Transverse colon (tissue), 4 donors: ENCODE measurements around the gene POLDIP3. TPM values are rescaled to one million over a fixed set of nuclear protein-coding genes. Genes with fewer than 3 reads are reported as not detected.

Experiments
- DNase-seq: peaks from one replicate; pipeline ENCODE4 v3.0.0-alpha.2; 2019
- H3K27ac ChIP-seq, 4 donors: fragments of 200-600 bp; sonication (generic); 2 replicates each; pipeline ENCODE4 v1.5.1; 2016 to 2018; ENCODE audit warnings: inconsistent platforms in 4 of 4
- H3K27me3 ChIP-seq: fragments of 200-600 bp; sonication (generic); 2 replicates; pipeline ENCODE4 v1.5.1; 2017; ENCODE audit warnings: inconsistent platforms
- H3K36me3 ChIP-seq, 4 donors: fragments of 200-600 bp; sonication (generic); 2 replicates each; pipeline ENCODE4 v1.5.1; 2017 to 2019; ENCODE audit warnings: inconsistent platforms in 4 of 4
- H3K4me1 ChIP-seq, 4 donors: fragments of 200-600 bp; sonication (generic); 2 replicates each; pipeline ENCODE4 v1.5.1; 2017 to 2020; ENCODE audit warnings: inconsistent platforms in 4 of 4
- H3K4me3 ChIP-seq, 4 donors: fragments of 200-600 bp; sonication (generic); 1 replicate in 1 of 4; 2 replicates in 3 of 4; pipeline versions ENCODE4 v1.5.1 to v1.6.1; 2017 to 2019; ENCODE audit warnings: inconsistent platforms in 4 of 4
- H3K9me3 ChIP-seq, 2 donors: fragments of 200-600 bp; sonication (generic); 2 replicates each; pipeline ENCODE4 v1.5.1; 2017 to 2019; ENCODE audit warnings: inconsistent platforms in 2 of 2
- EP300 ChIP-seq: sonication (generic); formaldehyde crosslinking; IDR thresholded peaks from one replicate; pipeline ENCODE4 v1.6.1; 2017; ENCODE audit warnings: antibody characterized with exemption, low read depth
- POLR2A ChIP-seq: fragments of 450-650 bp; IDR thresholded peaks from one replicate; pipeline ENCODE4 v1.6.1; 2016; ENCODE audit warnings: antibody characterized with exemption, mild to moderate bottlenecking, moderate library complexity
- POLR2AphosphoS5 ChIP-seq, 3 donors: sonication (generic); formaldehyde crosslinking; IDR thresholded peaks; one replicate each; pipeline ENCODE4 v1.6.1; 2016; ENCODE audit warnings: antibody characterized with exemption in 3 of 3
- WGBS, 2 donors: methylation state at CpG; one replicate each; pipeline ENCODE4 v1.1.5; 2018; ENCODE audit warnings: low coverage in 1 of 2; 5-methylcytosine and 5-hydroxymethylcytosine counted together
- in situ Hi-C, 4 donors: fragments of 200-750 bp; cut with MboI; loops; one replicate each; pipeline versions ENCODE4 v1.15.0 to v1.15.1; 2017; ENCODE audit warnings: low sequenced_read_pairs in 3 of 4, low pct_ligation_motif_present in 1 of 4, low pct_unique_long_range_greater_than_20kb in 1 of 4
- intact Hi-C: fragments of 100-400 bp; cut with DNase I; formaldehyde crosslinking; loops from one replicate; pipeline ENCODE4 v1.15.1; 2023; ENCODE audit warnings: low total_unique reads
- total RNA-seq, 4 donors: library from RNA; depleted of rRNA; stranded (reverse); fragments of >200 nt; gene quantifications; one replicate each; pipeline ENCODE4 v1.1.0, GENCODE V29; 2016
- TF ChIP-seq, protein P1 (sequence below), 5 experiments: fragments of 200-600 bp in 3 of 5; fragments of 450-650 bp in 2 of 5; sonication (generic) in 3 of 5; IDR thresholded peaks; 1 replicate in 2 of 5; 2 replicates in 3 of 5; pipeline ENCODE4 v1.5.1; 2016 to 2017; ENCODE audit warnings: antibody characterized with exemption in 5 of 5, inconsistent platforms in 3 of 5, mild to moderate bottlenecking in 2 of 5, moderate library complexity in 1 of 5

POLDIP3 gene
- total RNA-seq, 4 donors from 2014 or later: 36.5 to 69.5 (median 45.2) TPM

DNA sequence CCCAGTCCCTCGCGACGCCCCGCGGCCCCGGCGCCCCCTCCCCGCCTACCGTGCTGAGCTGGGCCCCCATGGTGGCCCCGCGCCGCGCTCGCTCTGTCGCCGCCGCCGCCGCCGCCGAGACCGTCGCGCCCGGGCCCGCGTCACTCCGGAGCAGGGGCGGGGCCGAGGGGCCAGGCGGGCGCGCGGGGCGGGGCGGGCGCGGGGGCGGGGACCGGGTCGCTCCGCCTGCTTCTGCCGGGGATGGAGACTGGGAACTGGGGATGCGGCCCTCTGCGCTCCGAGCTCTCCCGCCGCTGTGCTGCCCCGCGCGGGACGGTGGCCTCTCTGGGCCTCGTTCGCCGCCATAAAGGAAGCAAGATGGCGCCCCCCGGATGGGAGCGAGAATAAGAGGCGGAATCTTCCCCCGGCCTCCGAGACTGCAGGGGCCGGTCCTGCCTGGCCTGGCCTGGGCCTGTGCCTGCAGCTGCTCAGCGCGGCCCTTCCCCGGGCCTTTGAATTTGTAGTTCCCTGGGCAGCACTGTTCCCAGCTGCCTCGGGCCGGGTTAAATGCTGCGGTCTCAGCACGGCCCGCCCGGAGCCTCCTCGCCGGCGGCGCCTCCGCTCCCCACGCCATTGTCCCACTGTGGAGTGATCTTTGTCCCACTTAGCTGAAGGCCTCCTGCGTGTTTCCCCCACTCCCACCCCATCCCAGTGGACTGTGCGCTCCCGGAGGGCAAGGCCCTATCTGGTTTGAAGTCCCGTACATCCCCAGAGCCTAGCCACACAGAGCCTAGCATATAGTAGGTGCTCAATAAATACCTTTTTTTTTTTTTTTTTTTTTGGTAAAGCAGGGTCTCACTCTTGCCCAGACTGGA lies 34.8 kb upstream of the POLDIP3 start, which contains the start of gene CYB5R3:
TSS of gene CYB5R3 (minus strand) at position 147 of the 854 bp plus-strand sequence. CDS start at position 70, 77 bp downstream.
- no peaks in the 10 kb centered on the region for H3K27me3 ChIP-seq
- no peaks in the 10 kb centered on the region for H3K9me3 ChIP-seq
- peak; percentile 88 for DNase-seq
- intact Hi-C loops: no loop called here
- 24% methylated on average over 8 of the region's 81 CpGs; no CpG with 5 or more reads in 1 of the 2 donors for WGBS, 2 donors
- H3K36me3 ChIP-seq: no peaks in the 10 kb centered on the region
- peak within 1 kb of the TSS; percentile 90 to 98 (median 95) for H3K27ac ChIP-seq
- peak within 1 kb of the TSS; percentile 58 to 89 (median 76) for H3K4me3 ChIP-seq
- TF ChIP-seq POLR2A (no peak), EP300 (no peak), POLR2AphosphoS5 (IDR thresholded peaks at IDR 0.05) (peak in 2 of 3 donors; percentile 29 to 60)
- TF ChIP-seq, protein P1, sequence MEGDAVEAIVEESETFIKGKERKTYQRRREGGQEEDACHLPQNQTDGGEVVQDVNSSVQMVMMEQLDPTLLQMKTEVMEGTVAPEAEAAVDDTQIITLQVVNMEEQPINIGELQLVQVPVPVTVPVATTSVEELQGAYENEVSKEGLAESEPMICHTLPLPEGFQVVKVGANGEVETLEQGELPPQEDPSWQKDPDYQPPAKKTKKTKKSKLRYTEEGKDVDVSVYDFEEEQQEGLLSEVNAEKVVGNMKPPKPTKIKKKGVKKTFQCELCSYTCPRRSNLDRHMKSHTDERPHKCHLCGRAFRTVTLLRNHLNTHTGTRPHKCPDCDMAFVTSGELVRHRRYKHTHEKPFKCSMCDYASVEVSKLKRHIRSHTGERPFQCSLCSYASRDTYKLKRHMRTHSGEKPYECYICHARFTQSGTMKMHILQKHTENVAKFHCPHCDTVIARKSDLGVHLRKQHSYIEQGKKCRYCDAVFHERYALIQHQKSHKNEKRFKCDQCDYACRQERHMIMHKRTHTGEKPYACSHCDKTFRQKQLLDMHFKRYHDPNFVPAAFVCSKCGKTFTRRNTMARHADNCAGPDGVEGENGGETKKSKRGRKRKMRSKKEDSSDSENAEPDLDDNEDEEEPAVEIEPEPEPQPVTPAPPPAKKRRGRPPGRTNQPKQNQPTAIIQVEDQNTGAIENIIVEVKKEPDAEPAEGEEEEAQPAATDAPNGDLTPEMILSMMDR (IDR thresholded peaks at IDR 0.05): no peak
- in situ Hi-C loops: loop anchor here (10.0 to 25.0 kb wide), 3 partner anchors 75 to 388 kb away; partner anchors contain the start of genes A4GALT (in 1 of the 4) and ARFGAP3 (in 1 of the 4)
- peaks cover 38 to 46% (median 44%) of the 10 kb centered on the region in 4 donors for H3K4me1 ChIP-seq

DNA sequence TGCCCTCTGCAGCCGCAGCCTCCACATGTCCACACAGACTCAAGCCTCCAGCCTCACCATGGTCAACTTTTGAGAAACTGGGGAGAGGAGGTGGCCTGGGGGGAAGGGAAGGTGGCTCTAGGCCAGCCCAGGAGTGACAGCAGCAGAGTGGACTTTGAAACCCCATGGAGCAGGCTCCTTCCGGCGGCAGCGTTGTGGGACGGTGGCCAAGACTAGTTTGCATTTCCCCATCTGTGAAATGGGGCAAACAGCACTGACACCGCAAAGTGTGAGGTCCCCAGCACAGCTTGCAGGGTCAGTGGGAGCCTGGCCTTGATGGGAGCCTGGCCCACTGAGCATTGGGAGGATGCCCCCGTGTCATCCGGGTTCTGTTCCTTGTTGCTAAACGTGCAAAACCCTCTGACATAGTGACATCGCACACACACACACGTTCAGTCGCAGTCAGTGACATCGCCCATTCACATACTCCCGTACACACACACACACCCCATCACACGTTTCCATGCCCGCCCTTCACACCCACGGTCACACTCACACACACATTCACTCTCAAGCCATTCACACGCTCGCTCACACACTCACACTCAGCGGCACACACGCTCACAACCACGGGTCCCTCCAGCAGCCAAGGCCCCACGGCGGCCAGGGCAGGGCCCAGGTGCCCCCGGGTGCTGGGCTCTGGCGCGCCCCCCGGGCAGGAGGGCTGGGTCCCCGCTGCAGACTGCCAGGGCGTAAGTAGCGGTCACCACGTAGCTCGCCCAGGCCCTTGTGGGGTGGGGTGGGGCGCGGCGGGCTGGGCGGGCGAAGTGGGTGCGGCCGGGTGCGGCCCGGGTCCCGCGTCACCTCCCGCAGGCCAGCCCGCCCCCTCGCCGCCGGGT lies 33.9 kb upstream of the POLDIP3 start:
- Histone ChIP-seq H3K36me3 (no peaks in the 10 kb centered on the region), H3K4me1 (peaks cover 46 to 54% (median 52%) of the 10 kb centered on the region in 4 donors), H3K4me3 (peak overlapping the region; percentile 58 to 89 (median 76)), H3K27me3 (no peaks in the 10 kb centered on the region), H3K9me3 (no peaks in the 10 kb centered on the region), H3K27ac (peak overlapping the region; percentile 90 to 98 (median 95))
- DNase-seq: peak; percentile 89
- in situ Hi-C loops: no loop called here
- WGBS, 2 donors: 4% methylated on average over 23 of the region's 49 CpGs; no CpG with 5 or more reads in 1 of the 2 donors
- TF ChIP-seq POLR2AphosphoS5 (IDR thresholded peaks at IDR 0.05) (peak; percentile 81 to 92 (median 91)), EP300 (peak; percentile 15), POLR2A (peak; percentile 90)
- TF ChIP-seq, protein P1 (IDR thresholded peaks at IDR 0.05): no peak
- intact Hi-C loops: no loop called here

DNA sequence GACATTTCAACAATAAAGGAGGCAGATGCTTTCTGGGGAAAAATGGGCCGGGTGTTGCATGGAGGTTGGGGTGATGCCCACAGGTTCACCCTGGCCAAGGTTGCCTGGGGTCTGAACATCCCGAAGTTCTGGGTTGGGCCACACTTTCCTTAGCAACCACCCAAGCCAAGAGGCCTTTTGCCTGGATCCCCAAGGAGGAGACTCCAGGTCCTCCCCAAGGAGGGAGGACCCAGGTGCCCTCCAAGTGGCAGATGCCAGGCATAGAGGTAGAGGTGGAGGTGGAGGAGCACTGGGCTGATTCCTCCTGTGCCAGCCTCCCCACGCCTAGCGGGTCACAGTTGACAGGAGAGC lies 33.3 kb upstream of the POLDIP3 start:
- WGBS, 2 donors: 32% methylated on average over 4 of the region's 4 CpGs; no CpG with 5 or more reads in 1 of the 2 donors
- intact Hi-C loops: no loop called here
- in situ Hi-C loops: no loop called here
- no peaks in the 10 kb centered on the region for H3K36me3 ChIP-seq
- no peaks in the 10 kb centered on the region for H3K9me3 ChIP-seq
- TF ChIP-seq POLR2A (no peak), EP300 (no peak), POLR2AphosphoS5 (IDR thresholded peaks at IDR 0.05) (no peak)
- TF ChIP-seq, protein P1 (IDR thresholded peaks at IDR 0.05): no peak
- no peaks in the 10 kb centered on the region for H3K27me3 ChIP-seq
- peak overlapping the region in 3 of 4 donors; percentile 58 to 79 (median 72) for H3K4me3 ChIP-seq
- peak overlapping the region; percentile 90 to 98 (median 95) for H3K27ac ChIP-seq
- peaks cover 52 to 60% (median 59%) of the 10 kb centered on the region in 4 donors for H3K4me1 ChIP-seq
- DNase-seq: no peak
